DND-41 (cell line): ENCODE measurements around the gene CSRNP3.

ENCODE experiments used
- ATAC-seq: fragments of 200-7000 bp; cut with Tn5 transposase; 3 replicates; pipeline ENCODE4 v1.9.1; 2021; ENCODE audit warnings: low read depth; ENCODE audit not compliant: insufficient read depth
- DNase-seq: peaks from one replicate; pipeline ENCODE4 v3.0.0-alpha.2; 2020
- H2AFZ ChIP-seq: 2 replicates; pipeline ENCODE4 v1.6.0; 2012; ENCODE audit warnings: low read depth, low read length
- H3K27ac ChIP-seq: 2 replicates; pipeline ENCODE4 v1.5.1; 2012; ENCODE audit warnings: low read length, inconsistent platforms
- H3K27me3 ChIP-seq: fragments of 200-600 bp; sonication (generic); 2 replicates; pipeline ENCODE4 v1.6.0; 2012; ENCODE audit warnings: low read length, mild to moderate bottlenecking, inconsistent platforms; ENCODE audit not compliant: insufficient read depth, poor library complexity
- H3K36me3 ChIP-seq: 2 replicates; pipeline ENCODE4 v1.5.1; 2012; ENCODE audit warnings: low read length, inconsistent platforms; ENCODE audit not compliant: insufficient read depth
- H3K4me1 ChIP-seq: 2 replicates; pipeline ENCODE4 v1.5.1; 2012; ENCODE audit warnings: mild to moderate bottlenecking, low read length; ENCODE audit not compliant: insufficient read depth
- H3K4me2 ChIP-seq: 2 replicates; pipeline ENCODE4 v1.6.0; 2012; ENCODE audit warnings: mild to moderate bottlenecking, moderate library complexity, low read length, inconsistent platforms; ENCODE audit not compliant: insufficient read depth
- H3K4me3 ChIP-seq, 2 experiments: fragments of 200-600 bp in 1 of 2; shearing (Covaris generic) in 1 of 2; 2 replicates each; pipeline ENCODE4 v1.5.1; 2012 to 2016; ENCODE audit warnings: inconsistent platforms in 2 of 2, low read length in 2 of 2, mild to moderate bottlenecking in 2 of 2, low read depth in 1 of 2, moderate library complexity in 1 of 2
- H3K79me2 ChIP-seq: 2 replicates; pipeline ENCODE4 v1.6.0; 2012; ENCODE audit warnings: low read length, inconsistent platforms; ENCODE audit not compliant: insufficient read depth
- H3K9ac ChIP-seq: 2 replicates; pipeline ENCODE4 v1.6.0; 2012; ENCODE audit warnings: low read depth, mild to moderate bottlenecking, inconsistent platforms, low read length, moderate library complexity
- H3K9me3 ChIP-seq: 2 replicates; pipeline ENCODE4 v1.5.1; 2012; ENCODE audit warnings: low read length, moderate library complexity, mild to moderate bottlenecking, inconsistent platforms; ENCODE audit not compliant: insufficient read depth, severe bottlenecking
- H4K20me1 ChIP-seq: 2 replicates; pipeline ENCODE4 v1.6.0; 2012; ENCODE audit warnings: low read length; ENCODE audit not compliant: insufficient read depth
- EZH2 ChIP-seq: IDR thresholded peaks from 3 replicates; pipeline ENCODE4 v1.6.1; 2012; ENCODE audit warnings: borderline replicate concordance, low read depth, mild to moderate bottlenecking, moderate library complexity, low read length, inconsistent platforms; ENCODE audit not compliant: severe bottlenecking
- TF ChIP-seq, protein P1 (sequence below): IDR thresholded peaks from 2 replicates; pipeline ENCODE4 v1.5.1; 2012; ENCODE audit warnings: borderline replicate concordance, low read length, moderate library complexity, mild to moderate bottlenecking; ENCODE audit not compliant: poor library complexity, severe bottlenecking; ENCODE audit errors: extremely low read depth

Gene CSRNP3

GRCh38 chr2:165456027-165456426 is 13.5 kb upstream of the CSRNP3 start:
- H3K36me3 ChIP-seq, result no peaks in the 10 kb centered on the region
- no peak overlapping the region for H3K4me2 ChIP-seq
- H3K9ac ChIP-seq, result no peak overlapping the region
- no peak for DNase-seq
- no peaks in the 10 kb centered on the region for H3K4me1 ChIP-seq
- no peaks in the 10 kb centered on the region for H3K9me3 ChIP-seq
- no peak for TF ChIP-seq EZH2
- TF ChIP-seq, protein P1, sequence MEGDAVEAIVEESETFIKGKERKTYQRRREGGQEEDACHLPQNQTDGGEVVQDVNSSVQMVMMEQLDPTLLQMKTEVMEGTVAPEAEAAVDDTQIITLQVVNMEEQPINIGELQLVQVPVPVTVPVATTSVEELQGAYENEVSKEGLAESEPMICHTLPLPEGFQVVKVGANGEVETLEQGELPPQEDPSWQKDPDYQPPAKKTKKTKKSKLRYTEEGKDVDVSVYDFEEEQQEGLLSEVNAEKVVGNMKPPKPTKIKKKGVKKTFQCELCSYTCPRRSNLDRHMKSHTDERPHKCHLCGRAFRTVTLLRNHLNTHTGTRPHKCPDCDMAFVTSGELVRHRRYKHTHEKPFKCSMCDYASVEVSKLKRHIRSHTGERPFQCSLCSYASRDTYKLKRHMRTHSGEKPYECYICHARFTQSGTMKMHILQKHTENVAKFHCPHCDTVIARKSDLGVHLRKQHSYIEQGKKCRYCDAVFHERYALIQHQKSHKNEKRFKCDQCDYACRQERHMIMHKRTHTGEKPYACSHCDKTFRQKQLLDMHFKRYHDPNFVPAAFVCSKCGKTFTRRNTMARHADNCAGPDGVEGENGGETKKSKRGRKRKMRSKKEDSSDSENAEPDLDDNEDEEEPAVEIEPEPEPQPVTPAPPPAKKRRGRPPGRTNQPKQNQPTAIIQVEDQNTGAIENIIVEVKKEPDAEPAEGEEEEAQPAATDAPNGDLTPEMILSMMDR, result no peak
- no peak overlapping the region for H3K27ac ChIP-seq
- H3K4me3 ChIP-seq, result no peak overlapping the region
- H3K79me2 ChIP-seq, result no peaks in the 10 kb centered on the region
- ATAC-seq, result no peak
- H2AFZ ChIP-seq, result no peak overlapping the region
- no peaks in the 10 kb centered on the region for H4K20me1 ChIP-seq
- no peaks in the 10 kb centered on the region for H3K27me3 ChIP-seq

DNA sequence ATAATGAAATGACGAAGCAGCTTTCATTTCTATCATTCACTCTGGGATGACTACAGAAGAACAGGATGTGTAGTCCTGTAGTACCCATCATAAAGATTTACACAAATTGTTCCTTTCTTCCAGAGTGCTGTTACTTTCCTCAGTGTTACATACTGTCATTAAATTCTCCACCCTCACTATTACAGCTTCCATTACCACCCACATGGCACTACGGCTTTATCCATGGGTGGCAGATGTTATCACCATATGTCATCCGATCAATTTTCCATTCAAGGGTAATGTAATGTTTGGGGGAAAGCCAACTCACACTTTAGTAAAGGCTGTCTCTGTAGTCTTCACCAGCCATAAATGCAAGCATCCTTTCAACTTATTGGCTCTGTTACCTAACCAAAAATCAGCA is 7.1 kb upstream of the CSRNP3 start:
- Histone ChIP-seq H3K9ac (no peak overlapping the region), H3K27ac (no peak overlapping the region), H2AFZ (no peak overlapping the region), H3K79me2 (no peaks in the 10 kb centered on the region), H3K4me3 (no peak overlapping the region), H3K4me1 (no peaks in the 10 kb centered on the region), H3K4me2 (no peak overlapping the region), H3K27me3 (no peaks in the 10 kb centered on the region), H3K36me3 (no peaks in the 10 kb centered on the region), H3K9me3 (no peaks in the 10 kb centered on the region), H4K20me1 (no peaks in the 10 kb centered on the region)
- no peak for DNase-seq
- TF ChIP-seq EZH2, result no peak
- TF ChIP-seq, protein P1, result no peak
- ATAC-seq, result no peak

GRCh38 chr2:165466386-165466785 is 3.1 kb upstream of the CSRNP3 start:
- no peak overlapping the region for H3K27ac ChIP-seq
- H3K79me2 ChIP-seq, result no peaks in the 10 kb centered on the region
- H3K4me2 ChIP-seq, result no peak overlapping the region
- H3K9ac ChIP-seq, result no peak overlapping the region
- no peaks in the 10 kb centered on the region for H3K27me3 ChIP-seq
- no peak for DNase-seq
- H3K9me3 ChIP-seq, result no peaks in the 10 kb centered on the region
- ATAC-seq, result no peak
- H2AFZ ChIP-seq, result no peak overlapping the region
- no peak overlapping the region for H3K4me3 ChIP-seq
- H3K36me3 ChIP-seq, result no peaks in the 10 kb centered on the region
- H4K20me1 ChIP-seq, result no peaks in the 10 kb centered on the region
- no peaks in the 10 kb centered on the region for H3K4me1 ChIP-seq
- TF ChIP-seq, protein P1, result no peak
- TF ChIP-seq EZH2, result no peak

- Histone ChIP-seq H3K36me3 (no peaks in the 10 kb centered on the region), H3K4me1 (no peaks in the 10 kb centered on the region), H3K4me2 (no peak overlapping the region), H3K27me3 (no peaks in the 10 kb centered on the region), H3K4me3 (no peak overlapping the region), H3K9me3 (no peaks in the 10 kb centered on the region), H3K79me2 (no peaks in the 10 kb centered on the region), H3K27ac (no peak overlapping the region), H4K20me1 (no peaks in the 10 kb centered on the region), H3K9ac (no peak overlapping the region), H2AFZ (no peak overlapping the region)
- TF ChIP-seq, protein P1, result no peak
- TF ChIP-seq EZH2, result no peak
- no peak for ATAC-seq
- DNase-seq, result no peak
Observed at GRCh38 chr2:165467921-165468320, 1.6 kb upstream of the CSRNP3 start.
